Retinal pigment epithelial cell (primary cell): ENCODE results near the gene ZNF587B.

ENCODE experiments used
- DNase-seq: peaks from one replicate; pipeline ENCODE4 v3.0.0-alpha.2; 2010; ENCODE audit warnings: low read depth
- H3K4me3 ChIP-seq: 2 replicates; pipeline ENCODE4 v1.5.1; 2011; ENCODE audit warnings: mild to moderate bottlenecking, low read length, control low read depth, moderate library complexity
- CTCF ChIP-seq: conservative IDR thresholded peaks from 2 replicates; pipeline ENCODE4 v1.5.1; 2011; ENCODE audit warnings: low read depth, low read length, control low read depth, inconsistent platforms

Gene ZNF587B

GRCh38 chr19:57813919-57814504, 16.1 kb upstream of the ZNF587B start:
- DNase-seq: no peak
- peak overlapping the region; percentile 92 for H3K4me3 ChIP-seq
- no peak for TF ChIP-seq CTCF

GRCh38 chr19:57814505-57815246, 15.4 kb upstream of the ZNF587B start, which contains the start of gene ZNF552:
Gene ZNF552, minus strand, starts transcription at chr19:57814913. Its CDS starts 170 bp downstream, at chr19:57814743.
- TF ChIP-seq CTCF: no peak
- peak within 1 kb of the TSS; percentile 92 for H3K4me3 ChIP-seq
- DNase-seq: peak; percentile 80

GRCh38 chr19:57815247-57816075, 14.6 kb upstream of the ZNF587B start:
- peak overlapping the region; percentile 92 for H3K4me3 ChIP-seq
- TF ChIP-seq CTCF: no peak
- DNase-seq: no peak

GRCh38 chr19:57816652-57817051, 13.4 kb upstream of the ZNF587B start:
- no peak for DNase-seq
- no peak overlapping the region for H3K4me3 ChIP-seq
- no peak for TF ChIP-seq CTCF

GRCh38 chr19:57817976-57818375, 12.1 kb upstream of the ZNF587B start:
- no peak for DNase-seq
- H3K4me3 ChIP-seq: no peak overlapping the region
- TF ChIP-seq CTCF: no peak

GRCh38 chr19:57818378-57818777, 11.7 kb upstream of the ZNF587B start:
- H3K4me3 ChIP-seq: no peak overlapping the region

More at GRCh38 chr19:57818378-57818777, 11.7 kb upstream of the ZNF587B start:
- DNase-seq: no peak
- no peak for TF ChIP-seq CTCF
